PFSK-1 (cell line): ENCODE results near the gene BMX.

Experiments
- POLR2AphosphoS5 ChIP-seq: IDR thresholded peaks from 2 replicates; pipeline ENCODE4 v1.6.1; 2012; ENCODE audit warnings: low read depth, mild to moderate bottlenecking, control low read depth, low read length, moderate library complexity
- TF ChIP-seq, protein P1 (sequence below), 2 experiments: IDR thresholded peaks; 2 replicates each; pipeline versions ENCODE4 v1.6.1 to v1.8.0; 2011 to 2012; ENCODE audit warnings: low read depth in 2 of 2, low read length in 2 of 2, control low read depth in 1 of 2, inconsistent platforms in 1 of 2, mild to moderate bottlenecking in 1 of 2, moderate library complexity in 1 of 2; ENCODE audit not compliant: insufficient read depth in 1 of 2

DNA sequence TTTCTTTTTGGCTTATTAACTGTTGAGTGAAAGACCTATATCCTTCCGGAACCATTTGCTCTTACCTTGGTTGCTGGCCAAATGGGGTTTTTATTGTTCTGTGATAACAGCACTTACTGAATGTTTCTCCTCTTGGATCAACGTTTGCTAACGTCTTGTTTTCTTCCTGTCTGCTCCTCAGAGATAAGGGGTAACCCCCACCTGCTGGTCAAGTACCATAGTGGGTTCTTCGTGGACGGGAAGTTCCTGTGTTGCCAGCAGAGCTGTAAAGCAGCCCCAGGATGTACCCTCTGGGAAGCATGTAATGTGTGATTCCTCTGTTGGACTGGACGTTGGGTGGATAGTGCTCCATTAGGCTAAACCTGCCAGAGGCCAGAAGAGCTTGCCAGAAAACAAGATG is 15.3 kb downstream of the BMX start:
- TF ChIP-seq POLR2AphosphoS5: no peak
- TF ChIP-seq, protein P1, sequence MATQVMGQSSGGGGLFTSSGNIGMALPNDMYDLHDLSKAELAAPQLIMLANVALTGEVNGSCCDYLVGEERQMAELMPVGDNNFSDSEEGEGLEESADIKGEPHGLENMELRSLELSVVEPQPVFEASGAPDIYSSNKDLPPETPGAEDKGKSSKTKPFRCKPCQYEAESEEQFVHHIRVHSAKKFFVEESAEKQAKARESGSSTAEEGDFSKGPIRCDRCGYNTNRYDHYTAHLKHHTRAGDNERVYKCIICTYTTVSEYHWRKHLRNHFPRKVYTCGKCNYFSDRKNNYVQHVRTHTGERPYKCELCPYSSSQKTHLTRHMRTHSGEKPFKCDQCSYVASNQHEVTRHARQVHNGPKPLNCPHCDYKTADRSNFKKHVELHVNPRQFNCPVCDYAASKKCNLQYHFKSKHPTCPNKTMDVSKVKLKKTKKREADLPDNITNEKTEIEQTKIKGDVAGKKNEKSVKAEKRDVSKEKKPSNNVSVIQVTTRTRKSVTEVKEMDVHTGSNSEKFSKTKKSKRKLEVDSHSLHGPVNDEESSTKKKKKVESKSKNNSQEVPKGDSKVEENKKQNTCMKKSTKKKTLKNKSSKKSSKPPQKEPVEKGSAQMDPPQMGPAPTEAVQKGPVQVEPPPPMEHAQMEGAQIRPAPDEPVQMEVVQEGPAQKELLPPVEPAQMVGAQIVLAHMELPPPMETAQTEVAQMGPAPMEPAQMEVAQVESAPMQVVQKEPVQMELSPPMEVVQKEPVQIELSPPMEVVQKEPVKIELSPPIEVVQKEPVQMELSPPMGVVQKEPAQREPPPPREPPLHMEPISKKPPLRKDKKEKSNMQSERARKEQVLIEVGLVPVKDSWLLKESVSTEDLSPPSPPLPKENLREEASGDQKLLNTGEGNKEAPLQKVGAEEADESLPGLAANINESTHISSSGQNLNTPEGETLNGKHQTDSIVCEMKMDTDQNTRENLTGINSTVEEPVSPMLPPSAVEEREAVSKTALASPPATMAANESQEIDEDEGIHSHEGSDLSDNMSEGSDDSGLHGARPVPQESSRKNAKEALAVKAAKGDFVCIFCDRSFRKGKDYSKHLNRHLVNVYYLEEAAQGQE (IDR thresholded peaks at IDR 0.05; ENCODE audit: insufficient read depth in 1 of 2, low read depth in 2 of 2, low read length in 2 of 2): no peak
